ENCODE data around the gene SZT2.

DNA sequence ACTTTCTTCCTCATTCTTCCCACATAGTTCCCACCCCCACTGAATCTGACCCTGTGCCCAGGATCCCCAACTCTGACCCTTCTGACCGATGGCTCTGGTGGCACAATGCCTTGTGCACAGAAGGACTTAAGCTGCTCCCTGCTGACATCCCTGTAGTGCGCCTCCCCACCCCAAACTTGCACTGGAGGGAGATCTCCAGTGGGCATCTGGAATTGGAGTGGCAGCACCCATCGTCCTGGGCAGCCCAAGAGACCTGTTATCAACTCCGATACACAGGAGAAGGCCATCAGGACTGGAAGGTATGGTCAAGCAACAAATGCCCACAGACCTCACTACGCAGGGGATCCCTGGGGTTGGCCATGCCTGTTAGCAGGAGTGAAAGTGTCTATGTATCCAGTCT lies 43.1 kb upstream of the SZT2 start:
- TF ChIP-seq, protein P1, sequence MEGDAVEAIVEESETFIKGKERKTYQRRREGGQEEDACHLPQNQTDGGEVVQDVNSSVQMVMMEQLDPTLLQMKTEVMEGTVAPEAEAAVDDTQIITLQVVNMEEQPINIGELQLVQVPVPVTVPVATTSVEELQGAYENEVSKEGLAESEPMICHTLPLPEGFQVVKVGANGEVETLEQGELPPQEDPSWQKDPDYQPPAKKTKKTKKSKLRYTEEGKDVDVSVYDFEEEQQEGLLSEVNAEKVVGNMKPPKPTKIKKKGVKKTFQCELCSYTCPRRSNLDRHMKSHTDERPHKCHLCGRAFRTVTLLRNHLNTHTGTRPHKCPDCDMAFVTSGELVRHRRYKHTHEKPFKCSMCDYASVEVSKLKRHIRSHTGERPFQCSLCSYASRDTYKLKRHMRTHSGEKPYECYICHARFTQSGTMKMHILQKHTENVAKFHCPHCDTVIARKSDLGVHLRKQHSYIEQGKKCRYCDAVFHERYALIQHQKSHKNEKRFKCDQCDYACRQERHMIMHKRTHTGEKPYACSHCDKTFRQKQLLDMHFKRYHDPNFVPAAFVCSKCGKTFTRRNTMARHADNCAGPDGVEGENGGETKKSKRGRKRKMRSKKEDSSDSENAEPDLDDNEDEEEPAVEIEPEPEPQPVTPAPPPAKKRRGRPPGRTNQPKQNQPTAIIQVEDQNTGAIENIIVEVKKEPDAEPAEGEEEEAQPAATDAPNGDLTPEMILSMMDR (conservative IDR thresholded peaks at IDR 0.05), result no peak
- no peak for TF ChIP-seq EZH2 (IDR thresholded peaks at IDR 0.05; ENCODE audit: low read depth)
